ENCODE results near the gene RAB40B. TPM values are rescaled to one million over a fixed set of nuclear protein-coding genes. Genes with fewer than 3 reads are reported as not detected.

RAB40B gene
- total and polyA plus RNA-seq, 4 experiments from 2014 or later: 2.6 to 5.8 (median 4.5) TPM

DNA sequence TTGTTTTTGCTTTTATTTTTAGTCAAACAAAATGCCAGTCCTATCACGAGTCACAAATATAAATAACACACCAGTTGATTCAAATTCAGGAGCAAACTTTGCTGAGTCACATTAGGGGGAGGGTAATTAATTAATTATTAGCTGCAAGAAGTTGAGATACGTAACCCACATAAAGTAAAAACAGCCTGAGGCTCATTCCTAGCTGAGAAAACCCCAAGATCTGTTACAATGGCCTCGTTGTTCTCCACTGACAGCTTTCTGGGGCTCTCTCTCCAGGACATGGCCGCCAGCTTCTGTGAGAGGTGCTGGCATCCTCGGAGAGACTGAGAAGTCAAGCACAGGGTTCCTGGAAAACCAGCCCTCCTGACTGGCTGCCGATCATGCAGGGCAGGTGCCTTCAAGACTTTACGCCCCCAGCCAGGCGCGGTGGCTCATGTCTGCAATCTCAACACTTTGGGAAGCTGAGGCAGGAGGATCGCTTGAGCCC is 11.1 kb downstream of the RAB40B start:
- ChIA-PET POLR2A (ENCODE audit: partially characterized antibody) (no interaction called here), CTCF (ENCODE audit: partially characterized antibody) (no interaction called here)
- Mint-ChIP-seq H3K27ac (no peak overlapping the region), H3K4me3 (no peak overlapping the region), H3K27me3 (no peaks in the 10 kb centered on the region), H3K4me1 (no peaks in the 10 kb centered on the region), H3K36me3 (peaks cover 2 to 11% of the 10 kb centered on the region in 2 donors), H3K9me3 (peaks cover 0 to 2% (median 0%) of the 10 kb centered on the region in 8 donors)
- DNase-seq: no peak
- Histone ChIP-seq H3K36me3 (ENCODE audit: insufficient read depth, low read length) (no peaks in the 10 kb centered on the region), H3K4me1 (ENCODE audit: insufficient read depth, low read length) (no peaks in the 10 kb centered on the region), H3K4me3 (ENCODE audit: low read length in 2 of 2) (no peak overlapping the region), H3K9me3 (ENCODE audit: control insufficient read depth in 1 of 2, low read length in 2 of 2) (no peaks in the 10 kb centered on the region), H3K27ac (ENCODE audit: low read depth, low read length) (no peak overlapping the region), H3K27me3 (ENCODE audit: insufficient read depth, low read length) (no peaks in the 10 kb centered on the region)
- intact Hi-C loops (cut with micrococcal nuclease): no loop called here

DNA sequence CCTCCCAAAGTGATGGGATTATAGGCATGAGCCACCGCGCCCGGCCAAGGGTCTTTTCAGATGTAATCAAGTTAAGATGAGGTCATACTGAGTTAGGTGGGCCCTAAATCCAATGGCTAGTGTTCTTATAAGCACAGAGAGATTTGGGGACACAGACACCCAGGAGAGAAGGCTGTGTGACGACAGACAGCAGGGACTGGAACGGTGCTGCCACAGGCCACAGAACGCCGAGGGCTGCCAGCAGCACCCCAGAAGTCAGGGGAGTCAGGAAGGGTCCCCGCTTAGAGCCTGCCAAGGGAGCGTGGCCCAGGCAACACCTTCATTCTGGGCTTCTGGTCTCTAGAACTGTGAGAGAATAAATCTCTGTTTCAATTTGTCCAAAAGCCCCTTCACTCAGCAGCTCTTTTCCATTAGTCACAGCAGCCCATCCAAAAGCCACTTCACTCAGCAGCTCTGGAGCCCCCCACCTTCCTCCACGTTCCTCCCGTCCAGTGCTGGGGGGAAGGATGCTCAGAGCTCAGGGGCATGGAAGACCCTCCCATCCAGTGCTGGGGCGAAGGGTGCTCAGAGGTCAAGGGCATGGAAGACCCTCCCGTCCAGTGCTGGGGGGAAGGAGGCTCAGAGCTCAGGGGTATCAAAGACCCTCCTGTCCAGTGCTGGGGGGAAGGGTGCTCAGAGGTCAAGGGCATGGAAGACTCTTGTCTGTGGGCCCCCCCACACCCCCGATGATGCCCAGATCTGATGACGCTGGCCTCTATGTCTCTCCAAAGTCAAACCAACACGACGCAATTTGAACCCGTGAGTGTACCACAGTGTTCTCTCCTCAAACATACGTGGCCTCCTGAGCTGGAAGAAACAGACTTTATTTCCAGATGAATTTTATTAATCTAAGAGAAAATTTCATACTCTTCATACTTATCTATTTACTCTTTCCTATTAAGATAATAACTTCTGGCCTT is 11.9 kb downstream of the RAB40B start:
- H3K27me3 Mint-ChIP-seq: no peaks in the 10 kb centered on the region
- ChIA-PET CTCF (ENCODE audit: partially characterized antibody) (interaction anchor here (0.5 kb wide), 1 partner anchor 111 kb away, joined by 3 read pairs; no protein-coding TSS in a partner anchor), POLR2A (ENCODE audit: partially characterized antibody) (no interaction called here)
- H3K36me3 Mint-ChIP-seq: peaks cover 9 to 19% of the 10 kb centered on the region in 2 donors
- no peaks in the 10 kb centered on the region for H3K36me3 ChIP-seq (ENCODE audit: insufficient read depth, low read length)
- no peak overlapping the region for H3K27ac ChIP-seq (ENCODE audit: low read depth, low read length)
- no peaks in the 10 kb centered on the region for H3K27me3 ChIP-seq (ENCODE audit: insufficient read depth, low read length)
- H3K4me1 ChIP-seq (ENCODE audit: insufficient read depth, low read length): no peaks in the 10 kb centered on the region
- DNase-seq: no peak
- H3K9me3 ChIP-seq (ENCODE audit: control insufficient read depth in 1 of 2, low read length in 2 of 2): no peaks in the 10 kb centered on the region
- H3K9me3 Mint-ChIP-seq: peaks cover 0 to 10% (median 7%) of the 10 kb centered on the region in 8 donors
- no peak overlapping the region for H3K27ac Mint-ChIP-seq
- no peak overlapping the region for H3K4me3 ChIP-seq (ENCODE audit: low read length in 2 of 2)
- H3K4me3 Mint-ChIP-seq: no peak overlapping the region
- intact Hi-C loops (cut with micrococcal nuclease): no loop called here
- no peaks in the 10 kb centered on the region for H3K4me1 Mint-ChIP-seq

DNA sequence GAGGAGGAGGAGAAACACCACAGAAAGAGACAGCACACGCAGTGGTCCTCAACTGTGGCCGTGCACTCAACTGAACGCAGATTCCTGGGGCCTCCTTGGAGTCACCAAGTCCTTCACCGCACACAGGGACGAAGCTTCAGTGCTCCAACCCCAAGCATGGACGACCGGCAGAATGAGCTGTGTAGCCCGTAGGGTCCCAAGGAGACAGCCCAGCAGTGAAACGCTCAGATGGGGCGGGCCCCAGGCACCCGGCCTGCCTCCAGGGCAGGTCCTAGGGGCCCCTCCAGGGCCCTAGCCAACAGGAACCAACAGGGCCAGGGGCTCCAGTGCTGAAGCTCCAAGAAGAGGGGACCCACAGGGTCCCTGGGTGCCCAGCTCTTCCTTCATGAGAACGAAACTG is 13.2 kb downstream of the RAB40B start:
- Histone ChIP-seq H3K27me3 (ENCODE audit: insufficient read depth, low read length) (no peaks in the 10 kb centered on the region), H3K4me3 (ENCODE audit: low read length in 2 of 2) (no peak overlapping the region), H3K9me3 (ENCODE audit: control insufficient read depth in 1 of 2, low read length in 2 of 2) (no peaks in the 10 kb centered on the region), H3K4me1 (ENCODE audit: insufficient read depth, low read length) (no peaks in the 10 kb centered on the region), H3K27ac (ENCODE audit: low read depth, low read length) (no peak overlapping the region), H3K36me3 (ENCODE audit: insufficient read depth, low read length) (no peaks in the 10 kb centered on the region)
- Mint-ChIP-seq H3K36me3 (peaks cover 9 to 16% of the 10 kb centered on the region in 2 donors), H3K4me1 (no peaks in the 10 kb centered on the region), H3K27ac (no peak overlapping the region), H3K27me3 (no peaks in the 10 kb centered on the region), H3K9me3 (peaks cover 0 to 15% (median 10%) of the 10 kb centered on the region in 8 donors), H3K4me3 (no peak overlapping the region)
- ChIA-PET CTCF (ENCODE audit: partially characterized antibody) (interaction anchor here (0.7 kb wide), 1 partner anchor 17 kb away, joined by 3 read pairs; no protein-coding TSS in a partner anchor), POLR2A (ENCODE audit: partially characterized antibody) (no interaction called here)
- DNase-seq: no peak
- intact Hi-C loops (cut with micrococcal nuclease): no loop called here

DNA sequence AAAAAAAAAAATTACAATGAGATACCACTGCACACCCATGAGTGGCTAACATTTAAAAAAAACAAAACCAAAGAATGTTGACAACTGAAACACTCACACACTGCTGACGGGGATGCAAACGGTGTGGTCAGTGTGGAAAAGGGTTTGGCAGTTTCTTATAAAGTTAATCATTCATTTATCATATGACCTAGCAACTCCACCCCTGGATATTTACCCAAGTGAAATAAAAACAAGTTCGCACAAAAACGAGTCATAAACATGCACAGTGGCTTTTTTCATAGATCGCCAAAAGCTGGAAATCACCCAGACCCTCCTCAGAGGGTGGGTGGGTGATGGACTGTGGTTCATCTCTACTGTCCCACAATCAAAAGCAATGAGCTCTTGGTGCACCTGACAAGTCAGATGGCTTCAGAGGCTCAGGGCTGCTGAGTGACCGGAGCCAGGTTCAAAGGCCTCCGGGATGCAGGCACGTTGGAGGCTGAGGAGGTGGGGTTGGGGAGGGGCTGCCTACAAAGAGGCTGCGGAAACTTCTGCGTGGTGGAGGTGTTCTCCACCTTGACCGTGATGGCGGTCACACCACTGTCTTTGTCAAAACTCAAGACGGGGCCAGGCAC is 14.2 kb downstream of the RAB40B start:
- Histone ChIP-seq H3K4me1 (ENCODE audit: insufficient read depth, low read length) (no peaks in the 10 kb centered on the region), H3K9me3 (ENCODE audit: control insufficient read depth in 1 of 2, low read length in 2 of 2) (no peaks in the 10 kb centered on the region), H3K36me3 (ENCODE audit: insufficient read depth, low read length) (no peaks in the 10 kb centered on the region), H3K27ac (ENCODE audit: low read depth, low read length) (no peak overlapping the region), H3K27me3 (ENCODE audit: insufficient read depth, low read length) (no peaks in the 10 kb centered on the region), H3K4me3 (ENCODE audit: low read length in 2 of 2) (no peak overlapping the region)
- CTCF ChIA-PET (ENCODE audit: partially characterized antibody): no interaction called here
- Mint-ChIP-seq H3K4me1 (no peaks in the 10 kb centered on the region), H3K4me3 (no peak overlapping the region), H3K9me3 (peaks cover 0 to 15% (median 10%) of the 10 kb centered on the region in 8 donors), H3K36me3 (peaks cover 7 to 11% of the 10 kb centered on the region in 2 donors), H3K27me3 (no peaks in the 10 kb centered on the region), H3K27ac (no peak overlapping the region)
- intact Hi-C loops (cut with micrococcal nuclease): no loop called here
- DNase-seq: no peak
- POLR2A ChIA-PET (ENCODE audit: partially characterized antibody): no interaction called here

DNA sequence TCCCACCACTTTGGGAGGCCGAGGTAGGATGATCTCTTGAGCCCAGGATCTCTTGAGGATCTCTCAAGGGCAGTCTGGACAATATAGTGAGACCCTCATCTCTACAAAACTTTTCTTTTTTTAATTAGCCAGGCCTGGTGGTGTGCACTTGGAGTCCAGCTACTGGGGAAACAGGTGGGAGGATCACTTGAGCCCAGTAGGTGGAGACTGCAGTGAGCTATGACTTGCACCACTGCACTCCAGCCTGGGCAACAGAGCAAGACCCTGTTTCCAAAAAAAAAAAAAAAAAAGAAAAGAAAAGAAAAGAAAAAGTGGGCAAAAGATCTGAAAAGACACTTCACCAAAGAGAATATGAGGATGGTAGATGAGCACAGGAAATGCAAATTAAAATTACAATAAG is 15.0 kb downstream of the RAB40B start:
- POLR2A ChIA-PET (ENCODE audit: partially characterized antibody): no interaction called here
- no peak overlapping the region for H3K4me3 Mint-ChIP-seq

DNA sequence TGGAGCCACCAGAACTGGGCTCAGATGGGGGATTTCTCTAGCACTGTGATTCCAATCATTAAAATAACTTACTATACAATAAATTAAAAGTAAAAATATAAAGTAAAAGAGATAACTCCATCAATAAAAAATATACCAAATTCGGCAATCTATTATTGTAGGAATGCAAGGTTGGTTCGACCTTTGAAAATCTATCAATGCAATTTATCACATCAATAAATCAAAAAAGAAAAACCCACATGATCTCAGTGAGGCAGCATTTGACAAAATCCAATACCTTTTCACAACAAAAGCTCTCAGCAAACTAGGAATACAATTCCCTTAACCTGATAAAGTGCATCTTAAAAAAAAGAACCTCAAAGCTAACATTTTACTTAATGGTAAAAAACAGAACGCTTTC is 17.0 kb downstream of the RAB40B start:
- no peak overlapping the region for H3K27ac Mint-ChIP-seq
- H3K4me1 ChIP-seq (ENCODE audit: insufficient read depth, low read length): no peaks in the 10 kb centered on the region
- intact Hi-C loops (cut with micrococcal nuclease): no loop called here
- H3K9me3 ChIP-seq (ENCODE audit: control insufficient read depth in 1 of 2, low read length in 2 of 2): no peaks in the 10 kb centered on the region
- no peaks in the 10 kb centered on the region for H3K36me3 ChIP-seq (ENCODE audit: insufficient read depth, low read length)
- no peak for DNase-seq
- H3K36me3 Mint-ChIP-seq: peaks cover 7 to 11% of the 10 kb centered on the region in 2 donors
- H3K4me3 ChIP-seq (ENCODE audit: low read length in 2 of 2): no peak overlapping the region
- H3K27ac ChIP-seq (ENCODE audit: low read depth, low read length): no peak overlapping the region
- peaks cover 0 to 15% (median 10%) of the 10 kb centered on the region in 8 donors for H3K9me3 Mint-ChIP-seq
- CTCF ChIA-PET (ENCODE audit: partially characterized antibody): no interaction called here
- H3K4me3 Mint-ChIP-seq: no peak overlapping the region
- POLR2A ChIA-PET (ENCODE audit: partially characterized antibody): no interaction called here
- no peaks in the 10 kb centered on the region for H3K27me3 ChIP-seq (ENCODE audit: insufficient read depth, low read length)
- H3K4me1 Mint-ChIP-seq: peaks cover 0 to 5% (median 0%) of the 10 kb centered on the region in 4 donors
- H3K27me3 Mint-ChIP-seq: no peaks in the 10 kb centered on the region

More for the DNA sequence above, 15.0 kb downstream of the RAB40B start:
- peaks cover 0 to 15% (median 10%) of the 10 kb centered on the region in 8 donors for H3K9me3 Mint-ChIP-seq
- Histone ChIP-seq H3K4me1 (ENCODE audit: insufficient read depth, low read length) (no peaks in the 10 kb centered on the region), H3K36me3 (ENCODE audit: insufficient read depth, low read length) (no peaks in the 10 kb centered on the region), H3K4me3 (ENCODE audit: low read length in 2 of 2) (no peak overlapping the region), H3K9me3 (ENCODE audit: control insufficient read depth in 1 of 2, low read length in 2 of 2) (no peaks in the 10 kb centered on the region), H3K27me3 (ENCODE audit: insufficient read depth, low read length) (no peaks in the 10 kb centered on the region), H3K27ac (ENCODE audit: low read depth, low read length) (no peak overlapping the region)
- peaks cover 7 to 11% of the 10 kb centered on the region in 2 donors for H3K36me3 Mint-ChIP-seq
- intact Hi-C loops (cut with micrococcal nuclease): no loop called here
- H3K27ac Mint-ChIP-seq: no peak overlapping the region
- H3K4me1 Mint-ChIP-seq: no peaks in the 10 kb centered on the region
- no peaks in the 10 kb centered on the region for H3K27me3 Mint-ChIP-seq
- no peak for DNase-seq
- CTCF ChIA-PET (ENCODE audit: partially characterized antibody): no interaction called here
